ENCODE data around the gene PPM1E. TPM values are rescaled to one million over a fixed set of nuclear protein-coding genes. Genes with fewer than 3 reads are reported as not detected.

The PPM1E gene
- total and polyA plus RNA-seq, 8 donors = 0.09 to 1.3 (median 0.42) TPM

DNA sequence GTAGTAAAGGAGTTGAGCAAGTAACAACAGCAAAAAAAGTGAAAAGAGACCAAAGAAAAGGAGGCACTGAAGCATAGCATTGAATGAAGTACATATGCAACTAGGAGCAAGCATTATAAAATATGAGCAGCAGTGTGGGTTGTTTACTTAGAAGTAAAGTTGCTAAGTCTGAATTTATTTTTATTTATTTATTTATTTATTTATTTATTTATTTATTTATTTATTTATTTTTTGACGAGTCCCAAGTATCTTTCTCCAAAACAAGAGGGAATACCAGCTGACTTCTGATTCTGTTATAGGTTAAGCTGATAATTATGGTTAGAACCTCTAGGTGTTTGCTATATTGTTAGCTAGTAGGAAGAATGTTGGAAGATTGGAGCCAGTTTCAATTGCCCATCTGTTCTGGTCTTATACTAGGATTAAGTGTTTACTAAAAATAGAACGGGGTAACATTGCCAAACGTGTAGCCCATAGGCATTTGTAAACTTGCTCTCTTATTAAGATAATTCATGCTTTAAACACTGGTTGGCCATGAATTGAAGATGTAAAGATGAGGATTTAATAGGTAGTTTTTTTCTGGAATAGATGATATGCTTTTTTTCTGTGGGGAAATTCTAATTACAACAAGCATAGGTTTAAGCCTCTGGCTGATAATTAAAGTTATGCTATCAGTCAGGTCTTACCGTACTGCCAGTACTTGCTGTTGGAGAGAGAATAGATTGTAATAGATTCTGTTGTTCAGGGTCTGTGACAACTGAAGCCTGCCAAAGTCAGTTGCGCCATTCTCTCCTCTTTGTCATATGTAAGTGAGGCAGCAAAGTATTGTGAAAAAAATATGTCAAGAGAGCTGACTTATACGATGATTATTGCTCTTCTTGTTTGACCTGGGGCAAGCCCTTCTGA lies 66.7 kb downstream of the PPM1E start:
- FAIRE-seq = no peak
- TF ChIP-seq, protein P1, sequence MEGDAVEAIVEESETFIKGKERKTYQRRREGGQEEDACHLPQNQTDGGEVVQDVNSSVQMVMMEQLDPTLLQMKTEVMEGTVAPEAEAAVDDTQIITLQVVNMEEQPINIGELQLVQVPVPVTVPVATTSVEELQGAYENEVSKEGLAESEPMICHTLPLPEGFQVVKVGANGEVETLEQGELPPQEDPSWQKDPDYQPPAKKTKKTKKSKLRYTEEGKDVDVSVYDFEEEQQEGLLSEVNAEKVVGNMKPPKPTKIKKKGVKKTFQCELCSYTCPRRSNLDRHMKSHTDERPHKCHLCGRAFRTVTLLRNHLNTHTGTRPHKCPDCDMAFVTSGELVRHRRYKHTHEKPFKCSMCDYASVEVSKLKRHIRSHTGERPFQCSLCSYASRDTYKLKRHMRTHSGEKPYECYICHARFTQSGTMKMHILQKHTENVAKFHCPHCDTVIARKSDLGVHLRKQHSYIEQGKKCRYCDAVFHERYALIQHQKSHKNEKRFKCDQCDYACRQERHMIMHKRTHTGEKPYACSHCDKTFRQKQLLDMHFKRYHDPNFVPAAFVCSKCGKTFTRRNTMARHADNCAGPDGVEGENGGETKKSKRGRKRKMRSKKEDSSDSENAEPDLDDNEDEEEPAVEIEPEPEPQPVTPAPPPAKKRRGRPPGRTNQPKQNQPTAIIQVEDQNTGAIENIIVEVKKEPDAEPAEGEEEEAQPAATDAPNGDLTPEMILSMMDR (IDR thresholded peaks at IDR 0.05) = no peak
- Histone ChIP-seq H3K4me1 (no peaks in the 10 kb centered on the region), H3K9me3 (no peaks in the 10 kb centered on the region), H3K4me3 (no peak overlapping the region), H3K36me3 (no peaks in the 10 kb centered on the region), H3K27me3 (no peaks in the 10 kb centered on the region), H3K27ac (no peak overlapping the region)
- intact Hi-C loops (cut with DNase I) = no loop called here
- no peak for ATAC-seq
- 47 to 53% methylated on average over 6 of the region's 6 CpGs for WGBS, 2 donors
- no peak for DNase-seq

DNA sequence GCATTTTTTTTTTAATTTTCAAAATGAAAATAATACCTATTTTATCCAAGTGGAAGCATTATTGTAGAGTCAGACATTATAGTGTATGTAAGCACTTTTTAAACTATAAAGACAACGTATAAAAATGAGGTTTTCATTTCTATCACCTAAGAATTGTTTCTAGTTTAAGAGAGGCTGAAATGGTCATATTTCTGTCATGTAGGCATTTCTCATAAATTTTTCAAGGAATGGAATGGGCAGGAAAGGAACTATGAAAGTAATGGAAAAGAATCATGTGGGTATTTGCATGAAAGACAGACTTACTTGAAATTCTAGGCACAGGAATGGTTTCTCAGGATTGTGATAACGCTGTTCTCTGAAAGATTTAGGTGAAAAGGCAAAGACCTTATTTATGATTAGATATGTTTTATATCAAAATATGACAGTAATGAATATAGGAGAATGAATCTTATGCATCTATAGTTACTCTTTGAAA lies 67.4 kb downstream of the PPM1E start:
- DNase-seq (no peak), ATAC-seq (no peak), FAIRE-seq (no peak)
- Histone ChIP-seq H3K4me1 (no peaks in the 10 kb centered on the region), H3K4me3 (no peak overlapping the region), H3K9me3 (no peaks in the 10 kb centered on the region), H3K27me3 (no peaks in the 10 kb centered on the region), H3K27ac (no peak overlapping the region), H3K36me3 (no peaks in the 10 kb centered on the region)
- intact Hi-C loops (cut with DNase I) = no loop called here
- 74 to 88% methylated on average over 2 of the region's 2 CpGs for WGBS, 2 donors
- TF ChIP-seq, protein P1 (IDR thresholded peaks at IDR 0.05) = no peak

DNA sequence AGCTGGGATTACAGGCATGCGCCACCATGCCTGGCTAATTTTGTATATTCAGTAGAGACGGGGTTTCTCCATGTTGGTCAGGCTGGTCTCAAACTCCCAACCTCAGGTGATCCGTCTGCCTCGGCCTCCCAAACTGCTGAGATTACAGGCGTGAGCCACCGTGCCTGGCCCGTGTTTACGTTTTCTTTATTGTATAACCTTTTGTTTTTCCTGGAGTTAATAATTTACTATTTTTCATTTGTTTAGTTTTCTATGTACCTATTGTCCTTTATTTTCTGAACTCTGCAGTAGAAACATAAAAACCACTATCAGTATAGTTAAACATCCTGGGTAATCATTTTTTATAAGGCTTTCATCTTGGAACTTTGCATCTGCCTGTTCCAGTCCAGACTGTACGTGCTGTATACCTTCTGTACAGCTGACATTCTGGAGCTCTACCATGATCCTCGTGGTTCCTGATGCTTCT lies 73.6 kb downstream of the PPM1E start:
- Histone ChIP-seq H3K27ac (no peak overlapping the region), H3K9me3 (no peaks in the 10 kb centered on the region), H3K36me3 (no peaks in the 10 kb centered on the region), H3K27me3 (no peaks in the 10 kb centered on the region), H3K4me1 (no peaks in the 10 kb centered on the region), H3K4me3 (no peak overlapping the region)
- TF ChIP-seq, protein P1 (IDR thresholded peaks at IDR 0.05) = no peak
- WGBS, 2 donors = 49 to 55% methylated on average over 10 of the region's 10 CpGs
- intact Hi-C loops (cut with DNase I) = no loop called here
- ATAC-seq (no peak), DNase-seq (no peak), FAIRE-seq (no peak)

DNA sequence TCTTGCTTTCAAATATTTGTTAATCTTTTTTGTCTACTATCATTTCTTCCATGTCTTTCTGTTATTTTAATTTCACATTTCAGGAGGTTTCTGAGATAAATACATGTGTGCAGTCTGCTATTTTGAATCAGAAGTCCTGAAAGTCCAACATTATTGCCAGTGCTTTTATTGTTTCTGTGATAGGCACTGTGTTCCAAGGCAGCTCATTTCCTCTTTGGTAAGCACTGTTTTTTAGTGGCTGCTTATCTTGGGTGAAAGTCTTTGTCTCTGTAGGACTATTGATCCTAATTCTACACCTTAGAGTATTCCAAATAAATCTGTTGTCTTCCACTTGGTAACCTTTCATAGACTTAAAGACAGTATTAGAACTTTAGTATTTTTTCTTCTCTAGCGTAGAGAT lies 76.1 kb downstream of the PPM1E start:
- TF ChIP-seq, protein P1 (IDR thresholded peaks at IDR 0.05) = no peak
- Histone ChIP-seq H3K27ac (no peak overlapping the region), H3K36me3 (no peaks in the 10 kb centered on the region), H3K9me3 (no peaks in the 10 kb centered on the region), H3K4me3 (no peak overlapping the region), H3K4me1 (no peaks in the 10 kb centered on the region), H3K27me3 (no peaks in the 10 kb centered on the region)
- 82 to 90% methylated on average over 1 of the region's 1 CpG for WGBS, 2 donors
- DNase-seq = no peak
- intact Hi-C loops (cut with DNase I) = no loop called here
- ATAC-seq = no peak
- FAIRE-seq = no peak

DNA sequence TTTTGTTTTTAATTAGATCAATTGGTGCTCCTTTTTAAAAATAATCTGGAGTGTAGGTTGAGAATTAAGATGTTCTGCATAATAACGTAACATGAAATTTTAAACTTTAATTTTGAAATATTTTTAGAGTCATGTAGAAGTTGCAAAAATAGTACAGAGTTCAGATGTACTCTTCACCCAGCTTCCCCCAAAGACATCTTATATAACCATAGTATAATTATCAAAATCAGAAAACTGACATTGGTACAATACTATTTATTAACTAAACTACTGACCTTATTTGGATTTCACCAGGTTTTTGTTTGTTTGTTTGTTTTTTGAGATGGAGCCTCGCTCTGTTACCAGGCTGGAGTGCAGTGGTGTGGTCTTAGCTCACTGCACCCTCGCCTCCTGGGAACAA lies 76.9 kb downstream of the PPM1E start:
- DNase-seq = no peak
- TF ChIP-seq, protein P1 (IDR thresholded peaks at IDR 0.05) = no peak
- no peaks in the 10 kb centered on the region for H3K27me3 ChIP-seq
- no peaks in the 10 kb centered on the region for H3K9me3 ChIP-seq
- no peak overlapping the region for H3K27ac ChIP-seq
- 73 to 82% methylated on average over 3 of the region's 3 CpGs for WGBS, 2 donors
- H3K4me1 ChIP-seq = no peaks in the 10 kb centered on the region
- no peaks in the 10 kb centered on the region for H3K36me3 ChIP-seq
- H3K4me3 ChIP-seq = no peak overlapping the region
- ATAC-seq = no peak
- intact Hi-C loops (cut with DNase I) = no loop called here
- no peak for FAIRE-seq
